ENCODE measurements around the gene OPCML. TPM values are rescaled to one million over a fixed set of nuclear protein-coding genes. Genes with fewer than 3 reads are reported as not detected.

OPCML gene
- total RNA-seq, 1 experiment from 2014 or later = 0.94 TPM

- no peaks in the 10 kb centered on the region for H3K79me2 ChIP-seq (ENCODE audit: insufficient read depth, low read length)
- H4K8ac ChIP-seq (replicated peaks; ENCODE audit: insufficient read length, low read depth, low read length) = no peak overlapping the region
- no peak overlapping the region for H3K9ac ChIP-seq (ENCODE audit: extremely low read depth, insufficient read length, low read length)
Observed at GRCh38 chr11:133134314-133135173, 397.8 kb downstream of the OPCML start.

More at GRCh38 chr11:133134314-133135173, 397.8 kb downstream of the OPCML start:
- H4K91ac ChIP-seq (ENCODE audit: insufficient read length, low read depth, low read length) = no peak overlapping the region
- WGBS (ENCODE audit: extremely low coverage, insufficient read length, low lambda C conversion rate) = no CpG with 5 or more reads among the region's 11 CpGs
- H2BK5ac ChIP-seq (ENCODE audit: insufficient read length, low read length) = no peak overlapping the region
- no peak overlapping the region for H3K23ac ChIP-seq (ENCODE audit: insufficient read length, low read depth, low read length)
- H4K5ac ChIP-seq (ENCODE audit: insufficient read length, low read depth, low read length) = no peak overlapping the region
- Mint-ChIP-seq H3K27ac (no peak overlapping the region), H3K4me1 (peaks cover 27 to 30% of the 10 kb centered on the region in 2 experiments), H3K27me3 (ENCODE audit: low read depth) (peaks cover 4% of the 10 kb centered on the region), H3K36me3 (ENCODE audit: insufficient read depth in 1 of 3, low read depth in 3 of 3) (no peaks in the 10 kb centered on the region), H3K9me3 (no peaks in the 10 kb centered on the region), H3K4me3 (no peak overlapping the region)
- H3K27me3 ChIP-seq (ENCODE audit: insufficient read depth, low read length) = no peaks in the 10 kb centered on the region; the same call in 1 of the 2 replicates
- no peak overlapping the region for H2BK12ac ChIP-seq (ENCODE audit: insufficient read length, low read depth, low read length)
- 0 out of 2 replicates have a peak, but pooled peaks cover 2% of the 10 kb centered on the region for H3K4me1 ChIP-seq (ENCODE audit: insufficient read depth, low read length)
- no peak overlapping the region for H2BK120ac ChIP-seq (ENCODE audit: low read depth, low read length, poor library complexity, severe bottlenecking)
- no peak overlapping the region for H2BK20ac ChIP-seq (ENCODE audit: low read depth, low read length, poor library complexity, severe bottlenecking)
- no peak overlapping the region for H2AFZ ChIP-seq (ENCODE audit: low read length)
- no peaks in the 10 kb centered on the region for H3K23me2 ChIP-seq (ENCODE audit: insufficient read length, low read depth, low read length, poor library complexity, severe bottlenecking)
- no peaks in the 10 kb centered on the region for H4K20me1 ChIP-seq (ENCODE audit: control insufficient read depth, insufficient read depth, insufficient read length)
- H3K18ac ChIP-seq (ENCODE audit: insufficient read length, low read depth, low read length) = no peak overlapping the region
- no peak overlapping the region for H3K4me2 ChIP-seq (ENCODE audit: insufficient read depth, insufficient read length, low read length)
- peak; percentile 90 for DNase-seq
- H3K9me3 ChIP-seq (ENCODE audit: control insufficient read depth, low read depth, low read length) = no peaks in the 10 kb centered on the region
- no peak overlapping the region for H3K4ac ChIP-seq (ENCODE audit: low read depth, low read length)
- H3K79me1 ChIP-seq (ENCODE audit: insufficient read depth, low read depth, low read length, poor library complexity, severe bottlenecking) = no peaks in the 10 kb centered on the region
- no peak overlapping the region for H3T11ph ChIP-seq (ENCODE audit: low read length)
- H3K56ac ChIP-seq (ENCODE audit: insufficient read length, low read depth, low read length) = no peak overlapping the region
- no peak overlapping the region for H3K27ac ChIP-seq (ENCODE audit: insufficient read length, low read depth, low read length)
- H3K14ac ChIP-seq (ENCODE audit: insufficient read depth, low read length) = no peak overlapping the region
- no peak overlapping the region for H2AK5ac ChIP-seq (ENCODE audit: insufficient read length, low read length)
- no peak overlapping the region for H2BK15ac ChIP-seq (ENCODE audit: low read depth, low read length)
- TF ChIP-seq CTCF (conservative IDR thresholded peaks at IDR 0.05) = peak; percentile 96

All from H9 (cell line).